Panc1 (cell line): ENCODE measurements around the gene DUSP16. TPM values are rescaled to one million over a fixed set of nuclear protein-coding genes. Genes with fewer than 3 reads are reported as not detected.

ENCODE experiments used
- ATAC-seq: fragments of 200-7000 bp; cut with Tn5 transposase; 2 replicates; pipeline ENCODE4 v1.9.1; 2020; ENCODE audit warnings: mild to moderate bottlenecking, moderate library complexity
- BruUV-seq: library from RNA; stranded (reverse); fragments of 400-500 nt; replicated peaks from 2 replicates; lab custom pipeline; 2021; lab: Mats Ljungman, UMichigan
- CTCF ChIA-PET: fragments of 300-600 bp; sonication (Branson Sonifier 250); formaldehyde crosslinking; loops from one replicate; lab custom pipeline; 2022; ENCODE audit warnings: antibody characterized with exemption; lab: Charles Lee
- POLR2A ChIA-PET: fragments of 300-600 bp; sonication (Branson Sonifier 250); formaldehyde crosslinking; loops from one replicate; lab custom pipeline; 2022; ENCODE audit warnings: antibody characterized with exemption; lab: Charles Lee
- DNase-seq: peaks from one replicate; pipeline ENCODE4 v3.0.0-alpha.2; 2010; ENCODE audit warnings: low read depth, low spot score
- H3K27ac ChIP-seq: 2 replicates; pipeline ENCODE4 v1.5.1; 2011; ENCODE audit warnings: mild to moderate bottlenecking, low read length, inconsistent platforms
- H3K27me3 ChIP-seq: fragments of 200-500 bp; sonication (Bioruptor generic); 2 replicates; pipeline ENCODE4 v1.6.0; 2014; ENCODE audit warnings: low read length, inconsistent platforms; ENCODE audit not compliant: control insufficient read depth, insufficient read depth
- H3K36me3 ChIP-seq: fragments of 200-500 bp; sonication (Bioruptor generic); 2 replicates; pipeline ENCODE4 v1.5.1; 2014; ENCODE audit warnings: inconsistent platforms, mild to moderate bottlenecking, low read length, moderate library complexity; ENCODE audit not compliant: control insufficient read depth, insufficient read depth
- H3K4me1 ChIP-seq: 2 replicates; pipeline ENCODE4 v1.5.1; 2011; ENCODE audit warnings: inconsistent platforms, mild to moderate bottlenecking, low read length, moderate library complexity; ENCODE audit not compliant: control insufficient read depth, insufficient read depth
- H3K4me3 ChIP-seq, 2 experiments: 2 replicates each; pipeline ENCODE4 v1.5.1; 2011 to 2012; ENCODE audit warnings: low read depth in 2 of 2, low read length in 2 of 2, mild to moderate bottlenecking in 2 of 2, inconsistent platforms in 1 of 2, moderate library complexity in 1 of 2
- H3K9me3 ChIP-seq: fragments of 200-500 bp; sonication (Bioruptor generic); 2 replicates; pipeline ENCODE4 v1.5.1; 2014; ENCODE audit warnings: low read depth, mild to moderate bottlenecking, inconsistent platforms, low read length, moderate library complexity; ENCODE audit not compliant: control insufficient read depth, insufficient read depth
- POLR2AphosphoS5 ChIP-seq: IDR thresholded peaks from 2 replicates; pipeline ENCODE4 v1.6.1; 2012; ENCODE audit warnings: mild to moderate bottlenecking, low read depth, low read length, moderate library complexity
- REST ChIP-seq, 2 experiments: IDR thresholded peaks; 2 replicates each; pipeline ENCODE4 v1.6.1; 2011 to 2012; ENCODE audit warnings: low read depth in 2 of 2, control low read depth in 1 of 2, low read length in 1 of 2, mild to moderate bottlenecking in 1 of 2, moderate library complexity in 1 of 2; ENCODE audit not compliant: insufficient read depth in 1 of 2
- SIN3A ChIP-seq: IDR thresholded peaks from 2 replicates; pipeline ENCODE4 v1.6.1; 2012; ENCODE audit warnings: low read depth, mild to moderate bottlenecking, low read length, moderate library complexity, borderline replicate concordance; ENCODE audit not compliant: insufficient read depth
- TCF7L2 ChIP-seq: IDR thresholded peaks from 2 replicates; pipeline ENCODE4 v1.6.1; 2011; ENCODE audit warnings: mild to moderate bottlenecking, low read depth, low read length, inconsistent platforms
- in situ Hi-C: cut with HindIII; loops from 2 replicates; pipeline ENCODE4 v1.10.0; 2016; ENCODE audit warnings: low sequenced_read_pairs, low pct_unique_long_range_greater_than_20kb
- intact Hi-C: fragments of 100-400 bp; cut with micrococcal nuclease; formaldehyde crosslinking; loops from one replicate; pipeline ENCODE4 v1.10.0; 2022; ENCODE audit not compliant: unreplicated experiment
- total RNA-seq: library from RNA; stranded (reverse); gene quantifications from one replicate; pipeline ENCODE4 v1.2.1, GENCODE V29; 2021; ENCODE audit not compliant: unreplicated experiment
- TF ChIP-seq, protein P1 (sequence below): fragments of 450-650 bp; IDR thresholded peaks from 2 replicates; pipeline ENCODE4 v1.5.1; 2017; ENCODE audit warnings: mild to moderate bottlenecking

DUSP16 gene
- total RNA-seq, 1 experiment from 2014 or later: 12.9 TPM

- in situ Hi-C loops: no loop called here
- intact Hi-C loops: no loop called here
- POLR2A ChIA-PET: no interaction called here
- Histone ChIP-seq H3K4me1 (no peaks in the 10 kb centered on the region), H3K4me3 (no peak overlapping the region), H3K9me3 (no peaks in the 10 kb centered on the region), H3K27ac (no peak overlapping the region), H3K27me3 (no peaks in the 10 kb centered on the region), H3K36me3 (no peaks in the 10 kb centered on the region)
- no peak for DNase-seq
- BruUV-seq: no TSS peak
- CTCF ChIA-PET: no interaction called here
- no peak for ATAC-seq
- TF ChIP-seq REST (IDR thresholded peaks at IDR 0.05; ENCODE audit: insufficient read depth in 1 of 2, low read depth in 2 of 2, low read length in 1 of 2) (no peak), POLR2AphosphoS5 (no peak), SIN3A (no peak), TCF7L2 (no peak)
- TF ChIP-seq, protein P1, sequence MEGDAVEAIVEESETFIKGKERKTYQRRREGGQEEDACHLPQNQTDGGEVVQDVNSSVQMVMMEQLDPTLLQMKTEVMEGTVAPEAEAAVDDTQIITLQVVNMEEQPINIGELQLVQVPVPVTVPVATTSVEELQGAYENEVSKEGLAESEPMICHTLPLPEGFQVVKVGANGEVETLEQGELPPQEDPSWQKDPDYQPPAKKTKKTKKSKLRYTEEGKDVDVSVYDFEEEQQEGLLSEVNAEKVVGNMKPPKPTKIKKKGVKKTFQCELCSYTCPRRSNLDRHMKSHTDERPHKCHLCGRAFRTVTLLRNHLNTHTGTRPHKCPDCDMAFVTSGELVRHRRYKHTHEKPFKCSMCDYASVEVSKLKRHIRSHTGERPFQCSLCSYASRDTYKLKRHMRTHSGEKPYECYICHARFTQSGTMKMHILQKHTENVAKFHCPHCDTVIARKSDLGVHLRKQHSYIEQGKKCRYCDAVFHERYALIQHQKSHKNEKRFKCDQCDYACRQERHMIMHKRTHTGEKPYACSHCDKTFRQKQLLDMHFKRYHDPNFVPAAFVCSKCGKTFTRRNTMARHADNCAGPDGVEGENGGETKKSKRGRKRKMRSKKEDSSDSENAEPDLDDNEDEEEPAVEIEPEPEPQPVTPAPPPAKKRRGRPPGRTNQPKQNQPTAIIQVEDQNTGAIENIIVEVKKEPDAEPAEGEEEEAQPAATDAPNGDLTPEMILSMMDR: no peak
These were observed 52.1 kb downstream of the DUSP16 start for GRCh38 chr12:12510551-12510950.

DNA sequence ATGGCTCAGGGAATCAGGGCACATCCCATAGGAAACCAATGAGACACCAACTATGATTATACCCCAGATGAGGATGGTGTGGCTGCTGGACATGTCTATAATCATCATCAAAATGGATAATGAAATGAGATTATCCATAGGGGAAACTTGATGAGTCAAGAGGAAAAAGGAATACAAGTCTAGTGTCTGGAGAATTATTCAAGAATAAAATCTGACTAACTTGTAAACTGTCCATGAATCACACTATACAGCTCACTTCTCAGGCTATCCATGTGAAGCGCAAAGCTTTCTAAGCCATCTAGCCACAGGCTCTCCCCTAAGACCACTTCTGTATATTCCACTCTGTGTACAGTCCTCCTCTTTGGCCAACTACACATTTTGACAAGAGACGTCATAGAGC is 52.5 kb downstream of the DUSP16 start:
- no peaks in the 10 kb centered on the region for H3K36me3 ChIP-seq
- H3K9me3 ChIP-seq: no peaks in the 10 kb centered on the region
- DNase-seq (peak; percentile 12), ATAC-seq (no peak)
- in situ Hi-C loops (no loop called here), intact Hi-C loops (no loop called here)
- no peaks in the 10 kb centered on the region for H3K27me3 ChIP-seq
- H3K4me1 ChIP-seq: no peaks in the 10 kb centered on the region
- no TSS peak for BruUV-seq
- ChIA-PET POLR2A (no interaction called here), CTCF (no interaction called here)
- TF ChIP-seq SIN3A (no peak), REST (IDR thresholded peaks at IDR 0.05; ENCODE audit: insufficient read depth in 1 of 2, low read depth in 2 of 2, low read length in 1 of 2) (no peak), POLR2AphosphoS5 (no peak), TCF7L2 (no peak)
- TF ChIP-seq, protein P1: no peak
- H3K27ac ChIP-seq: no peak overlapping the region
- H3K4me3 ChIP-seq: no peak overlapping the region
